Measurements from ENCODE around the gene EFCAB9.

DNA sequence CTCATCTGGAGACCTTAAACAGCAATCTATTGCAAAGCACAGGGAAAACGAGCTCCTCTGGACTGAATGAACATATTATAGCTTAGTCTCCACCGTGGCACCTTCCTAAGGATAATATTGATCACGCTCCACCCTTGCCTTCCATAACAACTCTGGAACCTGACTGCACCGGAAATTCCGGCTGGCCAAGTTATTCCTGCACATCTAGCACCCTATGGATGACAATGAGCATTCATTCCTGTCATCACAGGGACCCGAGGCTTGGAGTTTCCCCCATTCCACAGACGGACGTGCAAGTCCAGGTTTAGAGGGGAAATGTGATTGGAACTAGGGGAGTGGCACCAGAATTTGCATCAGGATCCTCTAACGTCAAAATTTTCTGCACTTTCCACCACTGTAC, 33.5 kb upstream of the EFCAB9 start:
- TF ChIP-seq, protein P1, sequence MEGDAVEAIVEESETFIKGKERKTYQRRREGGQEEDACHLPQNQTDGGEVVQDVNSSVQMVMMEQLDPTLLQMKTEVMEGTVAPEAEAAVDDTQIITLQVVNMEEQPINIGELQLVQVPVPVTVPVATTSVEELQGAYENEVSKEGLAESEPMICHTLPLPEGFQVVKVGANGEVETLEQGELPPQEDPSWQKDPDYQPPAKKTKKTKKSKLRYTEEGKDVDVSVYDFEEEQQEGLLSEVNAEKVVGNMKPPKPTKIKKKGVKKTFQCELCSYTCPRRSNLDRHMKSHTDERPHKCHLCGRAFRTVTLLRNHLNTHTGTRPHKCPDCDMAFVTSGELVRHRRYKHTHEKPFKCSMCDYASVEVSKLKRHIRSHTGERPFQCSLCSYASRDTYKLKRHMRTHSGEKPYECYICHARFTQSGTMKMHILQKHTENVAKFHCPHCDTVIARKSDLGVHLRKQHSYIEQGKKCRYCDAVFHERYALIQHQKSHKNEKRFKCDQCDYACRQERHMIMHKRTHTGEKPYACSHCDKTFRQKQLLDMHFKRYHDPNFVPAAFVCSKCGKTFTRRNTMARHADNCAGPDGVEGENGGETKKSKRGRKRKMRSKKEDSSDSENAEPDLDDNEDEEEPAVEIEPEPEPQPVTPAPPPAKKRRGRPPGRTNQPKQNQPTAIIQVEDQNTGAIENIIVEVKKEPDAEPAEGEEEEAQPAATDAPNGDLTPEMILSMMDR (IDR thresholded peaks at IDR 0.05; ENCODE audit: low read depth, low read length, missing input control): no peak
- TF ChIP-seq, protein P2, sequence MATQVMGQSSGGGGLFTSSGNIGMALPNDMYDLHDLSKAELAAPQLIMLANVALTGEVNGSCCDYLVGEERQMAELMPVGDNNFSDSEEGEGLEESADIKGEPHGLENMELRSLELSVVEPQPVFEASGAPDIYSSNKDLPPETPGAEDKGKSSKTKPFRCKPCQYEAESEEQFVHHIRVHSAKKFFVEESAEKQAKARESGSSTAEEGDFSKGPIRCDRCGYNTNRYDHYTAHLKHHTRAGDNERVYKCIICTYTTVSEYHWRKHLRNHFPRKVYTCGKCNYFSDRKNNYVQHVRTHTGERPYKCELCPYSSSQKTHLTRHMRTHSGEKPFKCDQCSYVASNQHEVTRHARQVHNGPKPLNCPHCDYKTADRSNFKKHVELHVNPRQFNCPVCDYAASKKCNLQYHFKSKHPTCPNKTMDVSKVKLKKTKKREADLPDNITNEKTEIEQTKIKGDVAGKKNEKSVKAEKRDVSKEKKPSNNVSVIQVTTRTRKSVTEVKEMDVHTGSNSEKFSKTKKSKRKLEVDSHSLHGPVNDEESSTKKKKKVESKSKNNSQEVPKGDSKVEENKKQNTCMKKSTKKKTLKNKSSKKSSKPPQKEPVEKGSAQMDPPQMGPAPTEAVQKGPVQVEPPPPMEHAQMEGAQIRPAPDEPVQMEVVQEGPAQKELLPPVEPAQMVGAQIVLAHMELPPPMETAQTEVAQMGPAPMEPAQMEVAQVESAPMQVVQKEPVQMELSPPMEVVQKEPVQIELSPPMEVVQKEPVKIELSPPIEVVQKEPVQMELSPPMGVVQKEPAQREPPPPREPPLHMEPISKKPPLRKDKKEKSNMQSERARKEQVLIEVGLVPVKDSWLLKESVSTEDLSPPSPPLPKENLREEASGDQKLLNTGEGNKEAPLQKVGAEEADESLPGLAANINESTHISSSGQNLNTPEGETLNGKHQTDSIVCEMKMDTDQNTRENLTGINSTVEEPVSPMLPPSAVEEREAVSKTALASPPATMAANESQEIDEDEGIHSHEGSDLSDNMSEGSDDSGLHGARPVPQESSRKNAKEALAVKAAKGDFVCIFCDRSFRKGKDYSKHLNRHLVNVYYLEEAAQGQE (IDR thresholded peaks at IDR 0.05): no peak
- TF ChIP-seq YY1 (IDR thresholded peaks at IDR 0.05): no peak
- TF ChIP-seq, protein P3, sequence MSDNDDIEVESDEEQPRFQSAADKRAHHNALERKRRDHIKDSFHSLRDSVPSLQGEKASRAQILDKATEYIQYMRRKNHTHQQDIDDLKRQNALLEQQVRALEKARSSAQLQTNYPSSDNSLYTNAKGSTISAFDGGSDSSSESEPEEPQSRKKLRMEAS (IDR thresholded peaks at IDR 0.05): no peak
- TF ChIP-seq RAD21 (IDR thresholded peaks at IDR 0.05): no peak
- no peak for TF ChIP-seq TAF1 (conservative IDR thresholded peaks at IDR 0.05)
- TF ChIP-seq JUND (IDR thresholded peaks at IDR 0.05): no peak
- no peak for TF ChIP-seq GABPA (IDR thresholded peaks at IDR 0.05 in 1 of 2, conservative IDR thresholded peaks at IDR 0.05 in 1 of 2)
- no peak for TF ChIP-seq HNF4G (IDR thresholded peaks at IDR 0.05)
